Hematopoietic multipotent progenitor cell treated with erythropoietin and hydrocortisone succinate and interleukin-3 and kit ligand, for 17 days (in vitro differentiated cells): ENCODE measurements around the gene OCSTAMP.

Experiments
- DNase-seq: peaks from one replicate; pipeline ENCODE4 v3.0.0-alpha.2; 2015; ENCODE audit warnings: low spot score

The OCSTAMP gene

DNA sequence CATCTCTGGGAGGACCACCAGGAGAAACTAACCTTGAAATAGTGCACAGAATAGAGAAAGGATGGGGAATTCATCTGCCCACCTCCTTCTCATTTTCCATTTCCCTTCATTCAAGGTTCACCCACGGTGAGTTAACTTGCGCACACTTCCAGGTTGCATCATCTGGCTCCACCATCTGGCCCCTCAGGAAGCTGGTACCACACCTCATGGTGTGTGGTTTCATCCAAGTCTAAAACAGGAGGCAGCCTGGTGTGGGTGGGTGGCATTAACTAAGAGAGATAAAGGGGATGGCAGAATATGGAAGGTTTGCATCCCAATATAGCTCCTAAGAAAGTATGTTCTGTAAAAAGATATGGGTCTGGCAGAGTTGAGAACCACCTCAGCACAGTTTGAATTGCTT is 40.9 kb downstream of the OCSTAMP start:
- no peak for DNase-seq

DNA sequence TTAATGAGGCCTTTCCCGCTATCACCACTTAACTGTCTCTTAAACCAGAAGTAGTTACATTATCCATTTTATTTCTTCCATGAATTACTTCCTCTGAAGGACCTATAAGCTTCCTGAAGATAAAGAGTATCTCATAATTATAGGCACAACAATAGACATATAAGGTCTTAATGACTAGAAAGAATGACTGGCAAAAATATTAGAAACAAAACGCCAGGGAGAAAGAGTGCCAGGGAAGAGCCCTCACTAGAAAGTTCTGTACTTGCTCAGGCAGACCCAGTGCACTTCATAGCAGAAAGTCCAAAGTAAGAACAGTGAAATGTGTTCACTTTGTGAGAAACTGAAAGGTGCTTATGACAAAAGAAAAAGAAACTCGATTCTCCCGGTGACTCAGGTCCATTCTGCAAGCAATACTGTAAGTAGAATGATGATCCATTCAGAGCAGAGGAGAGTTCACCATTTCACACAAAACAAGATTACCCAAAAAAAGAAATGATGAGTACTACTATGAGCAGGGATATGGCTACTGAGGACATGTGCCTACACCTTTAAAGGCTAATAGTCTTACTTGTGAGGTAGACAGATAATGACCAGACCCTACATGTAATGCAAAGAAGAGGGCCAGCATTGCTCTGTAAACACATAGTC is 42.6 kb downstream of the OCSTAMP start:
- no peak for DNase-seq

DNA sequence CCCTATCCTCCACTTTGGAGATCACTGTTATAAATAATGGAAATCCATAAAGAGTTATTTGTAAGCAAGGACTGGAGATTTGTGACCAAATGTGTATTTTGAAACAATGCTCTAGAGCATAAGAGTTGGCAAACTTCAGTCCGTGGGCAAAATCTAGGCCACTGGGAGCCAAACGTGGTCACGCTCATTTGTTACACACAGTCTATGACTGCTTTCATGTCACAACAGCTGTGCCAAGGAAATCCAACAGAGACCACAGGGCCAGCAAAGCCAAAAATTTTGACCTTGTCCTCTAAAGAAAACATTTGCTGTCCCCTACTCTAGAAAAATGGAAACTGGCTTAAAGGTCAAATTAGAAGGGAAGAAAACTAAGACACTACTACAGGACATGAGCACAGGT is 44.9 kb downstream of the OCSTAMP start:
- no peak for DNase-seq

- DNase-seq = no peak
These were observed 48.5 kb downstream of the OCSTAMP start for GRCh38 chr20:46501961-46502360.

GRCh38 chr20:46501337-46501942 is 49.0 kb downstream of the OCSTAMP start:
- no peak for DNase-seq

GRCh38 chr20:46494077-46494476 is 56.4 kb downstream of the OCSTAMP start:
- no peak for DNase-seq

GRCh38 chr20:46491354-46491753 is 59.1 kb downstream of the OCSTAMP start:
- DNase-seq = no peak
